Measurements from ENCODE around the gene DOCK4.

DNA sequence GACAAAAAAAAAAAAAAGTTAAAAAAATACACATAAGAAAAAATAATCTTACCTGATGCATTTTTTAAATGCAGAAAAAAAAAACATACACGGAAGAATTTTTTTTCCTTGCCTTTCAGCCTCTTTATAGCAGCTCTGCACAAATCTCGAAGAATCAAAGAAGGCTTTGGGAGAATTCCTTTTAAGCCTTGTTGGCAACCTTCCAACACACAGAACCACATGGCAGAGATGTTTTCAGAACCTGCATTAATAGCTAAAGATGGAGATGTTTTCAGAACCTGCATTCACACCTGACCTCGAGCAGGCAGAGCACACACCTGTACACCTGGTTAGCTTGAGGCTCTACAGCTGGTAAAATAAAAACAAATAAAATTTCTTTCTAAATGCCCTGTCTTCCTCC lies 65.6 kb downstream of the DOCK4 start:
- TF ChIP-seq EP300 (IDR thresholded peaks at IDR 0.05) (no peak), POLR2A (IDR thresholded peaks at IDR 0.05) (no peak)
- TF ChIP-seq, protein P1, sequence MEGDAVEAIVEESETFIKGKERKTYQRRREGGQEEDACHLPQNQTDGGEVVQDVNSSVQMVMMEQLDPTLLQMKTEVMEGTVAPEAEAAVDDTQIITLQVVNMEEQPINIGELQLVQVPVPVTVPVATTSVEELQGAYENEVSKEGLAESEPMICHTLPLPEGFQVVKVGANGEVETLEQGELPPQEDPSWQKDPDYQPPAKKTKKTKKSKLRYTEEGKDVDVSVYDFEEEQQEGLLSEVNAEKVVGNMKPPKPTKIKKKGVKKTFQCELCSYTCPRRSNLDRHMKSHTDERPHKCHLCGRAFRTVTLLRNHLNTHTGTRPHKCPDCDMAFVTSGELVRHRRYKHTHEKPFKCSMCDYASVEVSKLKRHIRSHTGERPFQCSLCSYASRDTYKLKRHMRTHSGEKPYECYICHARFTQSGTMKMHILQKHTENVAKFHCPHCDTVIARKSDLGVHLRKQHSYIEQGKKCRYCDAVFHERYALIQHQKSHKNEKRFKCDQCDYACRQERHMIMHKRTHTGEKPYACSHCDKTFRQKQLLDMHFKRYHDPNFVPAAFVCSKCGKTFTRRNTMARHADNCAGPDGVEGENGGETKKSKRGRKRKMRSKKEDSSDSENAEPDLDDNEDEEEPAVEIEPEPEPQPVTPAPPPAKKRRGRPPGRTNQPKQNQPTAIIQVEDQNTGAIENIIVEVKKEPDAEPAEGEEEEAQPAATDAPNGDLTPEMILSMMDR (IDR thresholded peaks at IDR 0.05) = no peak
